ENCODE data around the gene BLOC1S2.
"Not testable (repeated sequence)": the region's sequence is repeated elsewhere in the genome, so short reads cannot be mapped to it uniquely, and the experiment has no call there.

BLOC1S2 gene

GRCh38 chr10:100289641-100290040, 3.2 kb upstream of the BLOC1S2 start:
- DNase-seq, result no peak

GRCh38 chr10:100288196-100288595, 1.7 kb upstream of the BLOC1S2 start:
- DNase-seq, result no peak

- DNase-seq, result no peak
Measured at GRCh38 chr10:100287756-100288155, 1.3 kb upstream of the BLOC1S2 start.

- DNase-seq, result not testable (repeated sequence)
Measured at GRCh38 chr10:100285326-100285725, 1.2 kb downstream of the BLOC1S2 start.

- DNase-seq, result no peak
Measured at GRCh38 chr10:100282907-100283306, 3.6 kb downstream of the BLOC1S2 start.

- DNase-seq, result not testable (repeated sequence)
Measured at GRCh38 chr10:100276971-100277370, 9.5 kb downstream of the BLOC1S2 start.

- peak; percentile 75 for DNase-seq
Measured at GRCh38 chr10:100267239-100268104, 19.0 kb downstream of the BLOC1S2 start, which contains the start of gene CWF19L1. Gene CWF19L1, minus strand, starts transcription at chr10:100267638. Its CDS starts 45 bp downstream, at chr10:100267593.

- no peak for DNase-seq
Measured at GRCh38 chr10:100265821-100266485, 20.5 kb downstream of the BLOC1S2 start.

GRCh38 chr10:100254191-100254590, 32.3 kb downstream of the BLOC1S2 start:
- no peak for DNase-seq

- DNase-seq, result no peak
Measured at GRCh38 chr10:100253041-100253440, 33.4 kb downstream of the BLOC1S2 start.

GRCh38 chr10:100248820-100249219, 37.7 kb downstream of the BLOC1S2 start:
- no peak for DNase-seq

- no peak for DNase-seq
Measured at GRCh38 chr10:100245484-100246220, 40.8 kb downstream of the BLOC1S2 start.

GRCh38 chr10:100239851-100240250, 46.6 kb downstream of the BLOC1S2 start:
- DNase-seq, result no peak

- no peak for DNase-seq
Measured at GRCh38 chr10:100238429-100238828, 48.1 kb downstream of the BLOC1S2 start.

- DNase-seq, result no peak
Measured at GRCh38 chr10:100232101-100232500, 54.4 kb downstream of the BLOC1S2 start.

- DNase-seq, result no peak
Measured at GRCh38 chr10:100229819-100230422, 56.6 kb downstream of the BLOC1S2 start.

GRCh38 chr10:100223879-100224278, 62.6 kb downstream of the BLOC1S2 start:
- no peak for DNase-seq
